WERI-Rb-1 (cell line): Measurements from ENCODE around the gene PINK1.

ENCODE experiments used
- DNase-seq: peaks from one replicate; pipeline ENCODE4 v3.0.0-alpha.2; 2020
- H3K27ac ChIP-seq: fragments of 250-450 bp; sonication (Bioruptor Pico); 2 replicates; pipeline ENCODE4 v1.5.1; 2020; ENCODE audit warnings: mild to moderate bottlenecking, moderate library complexity
- H3K27me3 ChIP-seq: fragments of 250-450 bp; sonication (Bioruptor Pico); 2 replicates; pipeline ENCODE4 v1.5.1; 2021; ENCODE audit warnings: mild to moderate bottlenecking, low read depth, moderate library complexity; ENCODE audit not compliant: insufficient read depth, severe bottlenecking
- H3K36me3 ChIP-seq: fragments of 250-450 bp; sonication (Bioruptor Pico); 2 replicates; pipeline ENCODE4 v1.5.1; 2020; ENCODE audit warnings: mild to moderate bottlenecking, moderate library complexity
- H3K4me3 ChIP-seq: 2 replicates; pipeline ENCODE4 v1.5.1; 2011; ENCODE audit warnings: low read depth, mild to moderate bottlenecking, control low read depth, low read length
- H3K9me3 ChIP-seq: fragments of 250-450 bp; sonication (Bioruptor Pico); 2 replicates; pipeline ENCODE4 v1.5.1; 2021; ENCODE audit warnings: mild to moderate bottlenecking, moderate library complexity; ENCODE audit not compliant: severe bottlenecking
- CTCF ChIP-seq: IDR thresholded peaks from 2 replicates; pipeline ENCODE4 v1.5.1; 2011; ENCODE audit warnings: low read depth, mild to moderate bottlenecking, control low read depth, inconsistent platforms, low read length

The PINK1 gene

GRCh38 chr1:20633190-20634064 lies at the start of gene PINK1:
TSS of gene PINK1 (plus strand) at chr1:20633458. CDS start at chr1:20633549, 91 bp downstream.
- Histone ChIP-seq H3K36me3 (peaks cover 7% of the 10 kb centered on the region), H3K4me3 (peak within 1 kb of the TSS; percentile 62), H3K27ac (peak within 1 kb of the TSS; percentile 83), H3K9me3 (peaks cover 2% of the 10 kb centered on the region), H3K27me3 (no peaks in the 10 kb centered on the region)
- peak; percentile 83 for DNase-seq
- TF ChIP-seq CTCF, result peak; percentile 91

- no peak for TF ChIP-seq CTCF
- Histone ChIP-seq H3K27me3 (no peaks in the 10 kb centered on the region), H3K9me3 (no peaks in the 10 kb centered on the region), H3K4me3 (no peak overlapping the region), H3K27ac (no peak overlapping the region), H3K36me3 (no peaks in the 10 kb centered on the region)
- no peak for DNase-seq
These were observed 48.4 kb upstream of the PINK1 start for GRCh38 chr1:20584890-20585289.

- H3K27me3 ChIP-seq, result no peaks in the 10 kb centered on the region
- DNase-seq, result no peak
- H3K27ac ChIP-seq, result no peak overlapping the region
- H3K4me3 ChIP-seq, result no peak overlapping the region
- TF ChIP-seq CTCF, result no peak
- H3K9me3 ChIP-seq, result no peaks in the 10 kb centered on the region
- no peaks in the 10 kb centered on the region for H3K36me3 ChIP-seq
These were observed 46.2 kb upstream of the PINK1 start for GRCh38 chr1:20586953-20587660.

GRCh38 chr1:20587661-20588053 lies 45.6 kb upstream of the PINK1 start:
- TF ChIP-seq CTCF, result no peak
- Histone ChIP-seq H3K4me3 (no peak overlapping the region), H3K9me3 (no peaks in the 10 kb centered on the region), H3K27ac (no peak overlapping the region), H3K27me3 (no peaks in the 10 kb centered on the region), H3K36me3 (no peaks in the 10 kb centered on the region)
- no peak for DNase-seq

- peak within 1 kb of the TSS; percentile 32 for H3K27ac ChIP-seq
These were observed 44.5 kb upstream of the PINK1 start, which contains the start of gene CDA for GRCh38 chr1:20588634-20589225. TSS of gene CDA (plus strand) at chr1:20589097. CDS start at chr1:20589130, 33 bp downstream.

More at GRCh38 chr1:20588634-20589225, 44.5 kb upstream of the PINK1 start, which contains the start of gene CDA:
- Histone ChIP-seq H3K9me3 (no peaks in the 10 kb centered on the region), H3K27me3 (no peaks in the 10 kb centered on the region), H3K36me3 (no peaks in the 10 kb centered on the region), H3K4me3 (peak within 1 kb of the TSS; percentile 35)
- no peak for DNase-seq
- no peak for TF ChIP-seq CTCF
